GM23248 (cell line): ENCODE results near the gene CTNNBIP1. TPM values are rescaled to one million over a fixed set of nuclear protein-coding genes. Genes with fewer than 3 reads are reported as not detected.
"Not testable (repeated sequence)": the region's sequence is repeated elsewhere in the genome, so short reads cannot be mapped to it uniquely, and the experiment has no call there.

Experiments used
- DNase-seq: peaks from one replicate; pipeline ENCODE4 v3.0.0-alpha.2; 2015
- H2AFZ ChIP-seq: fragments of 200-600 bp; sonication (generic); 2 replicates; pipeline ENCODE4 v1.6.1; 2016; ENCODE audit warnings: antibody characterized with exemption
- H3F3A ChIP-seq: fragments of 200-600 bp; sonication (generic); 2 replicates; pipeline ENCODE4 v1.6.1; 2016; ENCODE audit warnings: mild to moderate bottlenecking, antibody characterized with exemption, mixed run types; ENCODE audit not compliant: insufficient read depth
- H3K27ac ChIP-seq: fragments of 200-600 bp; sonication (generic); 2 replicates; pipeline ENCODE4 v1.5.1; 2016; ENCODE audit warnings: mild to moderate bottlenecking
- H3K27me3 ChIP-seq: fragments of 200-600 bp; sonication (generic); replicated peaks from 2 replicates; pipeline ENCODE4 v1.6.1; 2016; ENCODE audit warnings: mild to moderate bottlenecking; ENCODE audit not compliant: insufficient read depth
- H3K36me3 ChIP-seq: fragments of 200-600 bp; sonication (generic); 2 replicates; pipeline ENCODE4 v1.6.1; 2016; ENCODE audit warnings: low read depth, mild to moderate bottlenecking
- H3K4me1 ChIP-seq: fragments of 200-600 bp; sonication (generic); 2 replicates; pipeline ENCODE4 v1.6.1; 2016; ENCODE audit warnings: mild to moderate bottlenecking; ENCODE audit not compliant: insufficient read depth
- H3K4me2 ChIP-seq: fragments of 200-600 bp; sonication (generic); one replicate; pipeline ENCODE4 v1.6.1; 2016; ENCODE audit warnings: mild to moderate bottlenecking; ENCODE audit not compliant: unreplicated experiment
- H3K4me3 ChIP-seq: fragments of 200-600 bp; sonication (generic); 2 replicates; pipeline ENCODE4 v1.5.1; 2016; ENCODE audit warnings: mild to moderate bottlenecking
- H3K79me2 ChIP-seq: fragments of 200-600 bp; sonication (generic); 2 replicates; pipeline ENCODE4 v1.6.1; 2016; ENCODE audit warnings: mild to moderate bottlenecking; ENCODE audit not compliant: insufficient read depth
- H3K9ac ChIP-seq: fragments of 200-600 bp; sonication (generic); 2 replicates; pipeline ENCODE4 v1.6.1; 2016; ENCODE audit warnings: mild to moderate bottlenecking
- H3K9me2 ChIP-seq: fragments of 200-600 bp; sonication (generic); 2 replicates; pipeline ENCODE4 v1.6.1; 2016; ENCODE audit warnings: mixed run types, mild to moderate bottlenecking, moderate library complexity; ENCODE audit not compliant: insufficient read depth
- H3K9me3 ChIP-seq: fragments of 200-600 bp; sonication (generic); one replicate; pipeline ENCODE4 v1.6.1; 2017; ENCODE audit warnings: low read depth
- H4K20me1 ChIP-seq: fragments of 200-600 bp; sonication (generic); 2 replicates; pipeline ENCODE4 v1.6.0; 2016; ENCODE audit not compliant: insufficient read depth
- EZH2 ChIP-seq: fragments of 200-600 bp; sonication (generic); IDR thresholded peaks from 2 replicates; pipeline ENCODE4 v1.6.1; 2018; ENCODE audit warnings: antibody characterized with exemption, mild to moderate bottlenecking; ENCODE audit not compliant: insufficient read depth, poor library complexity, severe bottlenecking
- EZH2phosphoT487 ChIP-seq: fragments of 200-600 bp; sonication (generic); IDR thresholded peaks from 2 replicates; pipeline ENCODE4 v1.6.1; 2018; ENCODE audit warnings: antibody characterized with exemption, moderate library complexity, mild to moderate bottlenecking, low read depth; ENCODE audit not compliant: insufficient read depth
- WGBS, 2 experiments: methylation state at CpG; one replicate each; pipeline ENCODE4 v1.1.6; 2015 to 2017; ENCODE audit warnings: low lambda C conversion rate in 2 of 2, low coverage in 1 of 2; ENCODE audit errors: missing lambda C conversion rate in 2 of 2; 5-methylcytosine and 5-hydroxymethylcytosine counted together
- in situ Hi-C: fragments of 300-500 bp; cut with MboI; formaldehyde crosslinking; loops from 2 replicates; pipeline ENCODE4 v1.15.0; 2020
- polyA plus RNA-seq: library from polyadenylated mRNA; unstranded; fragments of >200 nt; fragmentation: Nextera tagmentation; extraction: Ambion mirVana; gene quantifications from 2 replicates; pipeline ENCODE4 v1.2.1, GENCODE V29; 2016
- total RNA-seq: library from RNA; depleted of rRNA; stranded (reverse); fragments of >200 nt; shearing (Covaris generic); gene quantifications from 2 replicates; pipeline ENCODE4 v1.2.3, GENCODE V29; 2014

CTNNBIP1 gene
- total and polyA plus RNA-seq, 2 experiments from 2014 or later: 22.2 to 31.0 TPM

DNA sequence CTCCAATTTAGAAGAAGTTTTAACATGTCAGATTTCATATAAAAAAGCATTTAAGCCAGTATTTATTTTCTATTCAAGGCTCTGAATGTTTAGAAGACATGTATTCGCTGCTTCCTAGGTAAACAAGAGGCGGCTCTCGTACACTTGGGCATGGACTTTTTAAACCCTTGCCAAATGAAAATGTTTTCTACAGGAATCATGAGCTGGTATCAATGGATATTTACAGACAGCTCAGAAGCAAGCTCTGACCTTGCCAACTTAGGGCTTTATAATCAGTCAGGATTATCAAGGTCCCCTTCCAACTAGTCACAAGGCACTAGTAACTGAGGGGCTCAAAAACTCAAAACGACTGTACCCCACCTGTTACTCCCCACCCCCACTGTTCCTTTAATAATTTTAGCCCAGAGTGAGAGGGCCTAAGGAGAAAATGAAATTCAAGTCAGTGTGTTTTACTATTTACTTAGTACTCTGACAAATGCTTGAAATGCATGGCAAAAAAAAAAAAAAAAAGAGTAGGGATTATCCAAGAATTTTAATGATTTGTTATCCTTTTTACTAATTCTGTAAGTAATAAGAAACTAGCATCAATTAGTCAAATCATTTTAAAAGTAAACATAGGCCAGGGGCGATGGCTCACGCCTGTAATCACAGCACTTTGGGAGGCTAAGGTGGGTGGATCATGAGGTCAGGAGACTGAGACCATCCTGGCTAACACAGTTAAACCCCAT lies 98.7 kb downstream of the CTNNBIP1 start:
- Histone ChIP-seq H3K36me3 (no peaks in the 10 kb centered on the region), H3K27me3 (no peaks in the 10 kb centered on the region), H3K4me3 (no peak overlapping the region), H3K4me1 (no peaks in the 10 kb centered on the region), H3K9me2 (no peaks in the 10 kb centered on the region), H3K79me2 (peaks cover 98% of the 10 kb centered on the region), H3K27ac (no peak overlapping the region), H3F3A (no peaks in the 10 kb centered on the region), H3K4me2 (no peak overlapping the region), H4K20me1 (peaks cover 10% of the 10 kb centered on the region; the same call in 1 of the 2 replicates), H2AFZ (no peak overlapping the region), H3K9ac (no peak overlapping the region), H3K9me3 (no peaks in the 10 kb centered on the region)
- no peak for DNase-seq
- TF ChIP-seq EZH2phosphoT487: no peak
- TF ChIP-seq EZH2: no peak
- in situ Hi-C loops: no loop called here
- 94 to 97% methylated on average over 6 of the region's 6 CpGs for WGBS, 2 experiments

DNA sequence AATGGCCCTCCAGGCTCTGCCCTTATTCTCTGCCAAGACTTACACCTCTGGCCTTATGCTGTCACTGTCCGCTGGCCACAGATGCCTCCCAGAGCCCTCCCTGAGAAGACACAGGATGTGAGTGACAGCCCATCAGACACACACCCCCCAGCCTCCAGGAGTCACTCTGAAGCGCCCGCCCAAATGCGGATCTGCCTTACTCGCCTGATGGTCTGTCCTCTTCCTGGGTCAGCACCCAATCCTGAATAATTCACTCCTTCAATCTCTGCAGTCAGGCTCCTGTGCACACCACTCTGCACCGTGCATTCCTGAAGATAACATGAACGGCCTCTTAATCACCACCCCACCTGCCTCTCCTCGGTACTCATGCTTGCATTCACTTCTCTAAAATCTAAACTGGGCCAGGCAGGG lies 101.0 kb downstream of the CTNNBIP1 start:
- Histone ChIP-seq H3K4me1 (no peaks in the 10 kb centered on the region), H3F3A (no peaks in the 10 kb centered on the region), H3K27ac (no peak overlapping the region), H3K9me3 (no peaks in the 10 kb centered on the region), H3K9me2 (no peaks in the 10 kb centered on the region), H3K27me3 (no peaks in the 10 kb centered on the region), H3K4me3 (no peak overlapping the region), H3K79me2 (peaks cover 98% of the 10 kb centered on the region), H3K9ac (no peak overlapping the region), H3K36me3 (no peaks in the 10 kb centered on the region), H2AFZ (no peak overlapping the region), H3K4me2 (no peak overlapping the region), H4K20me1 (peaks cover 7% of the 10 kb centered on the region; the same call in 1 of the 2 replicates)
- in situ Hi-C loops: no loop called here
- TF ChIP-seq EZH2 (no peak), EZH2phosphoT487 (no peak)
- WGBS, 2 experiments: 92 to 94% methylated on average over 8 of the region's 8 CpGs
- DNase-seq: no peak

DNA sequence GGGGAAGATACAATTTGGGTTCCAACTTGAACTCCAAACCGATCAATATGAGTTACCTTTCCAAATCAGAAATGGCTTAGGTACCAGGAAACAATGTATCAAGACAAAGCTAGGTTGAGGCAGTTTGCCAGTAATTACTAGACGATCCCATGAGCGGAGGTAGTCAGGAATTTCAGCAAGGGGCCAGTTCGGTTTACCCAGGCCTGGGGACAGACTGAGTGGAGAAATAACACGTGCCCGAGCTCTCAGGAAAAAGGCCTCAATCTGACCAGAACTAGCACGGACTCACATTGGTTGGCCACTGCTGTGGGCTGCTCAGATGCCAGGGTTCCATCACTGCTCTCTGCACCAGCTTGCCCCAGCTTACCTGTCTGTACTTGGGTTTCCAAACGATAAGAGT lies 101.6 kb downstream of the CTNNBIP1 start:
- Histone ChIP-seq H3K36me3 (no peaks in the 10 kb centered on the region), H3K79me2 (peaks cover 98% of the 10 kb centered on the region), H3K4me1 (no peaks in the 10 kb centered on the region), H4K20me1 (peaks cover 7% of the 10 kb centered on the region; the same call in 1 of the 2 replicates), H3K27ac (no peak overlapping the region), H3K27me3 (no peaks in the 10 kb centered on the region), H3K4me2 (no peak overlapping the region), H3K4me3 (no peak overlapping the region), H3K9ac (no peak overlapping the region), H3K9me3 (no peaks in the 10 kb centered on the region), H3F3A (no peaks in the 10 kb centered on the region), H3K9me2 (no peaks in the 10 kb centered on the region), H2AFZ (no peak overlapping the region)
- WGBS, 2 experiments: 94% methylated on average over 8 of the region's 8 CpGs
- in situ Hi-C loops: no loop called here
- DNase-seq: no peak
- TF ChIP-seq EZH2phosphoT487: no peak
- no peak for TF ChIP-seq EZH2

DNA sequence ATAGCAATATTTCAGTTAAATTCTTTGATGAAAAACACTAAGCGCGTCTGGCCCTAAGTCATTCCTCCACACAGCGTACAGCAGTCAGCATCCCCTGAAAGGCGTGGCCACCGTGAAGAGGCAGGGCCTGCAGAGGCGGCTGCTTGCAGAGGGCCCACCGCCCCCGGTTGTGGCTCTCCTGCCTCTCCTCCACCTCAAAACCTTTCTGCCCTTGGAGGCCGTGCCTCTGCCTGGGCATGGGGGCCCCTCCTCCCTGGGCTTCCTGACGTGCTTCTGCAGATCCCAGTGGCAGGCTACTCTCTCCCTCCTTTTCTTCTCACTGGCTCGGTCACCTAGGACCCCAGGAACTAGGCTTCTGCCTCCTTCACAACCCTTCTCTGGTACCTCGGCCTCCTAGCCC lies 102.5 kb downstream of the CTNNBIP1 start:
- H3K36me3 ChIP-seq: no peaks in the 10 kb centered on the region
- no peaks in the 10 kb centered on the region for H3K9me3 ChIP-seq
- no peak overlapping the region for H3K4me2 ChIP-seq
- peaks cover 98% of the 10 kb centered on the region for H3K79me2 ChIP-seq
- H3K9me2 ChIP-seq: no peaks in the 10 kb centered on the region
- no peak overlapping the region for H3K4me3 ChIP-seq
- in situ Hi-C loops: no loop called here
- TF ChIP-seq EZH2phosphoT487 (no peak), EZH2 (no peak)
- H4K20me1 ChIP-seq: peaks cover 7% of the 10 kb centered on the region; the same call in 1 of the 2 replicates
- no peaks in the 10 kb centered on the region for H3K4me1 ChIP-seq
- H3K27ac ChIP-seq: no peak overlapping the region
- no peaks in the 10 kb centered on the region for H3K27me3 ChIP-seq
- no peak overlapping the region for H2AFZ ChIP-seq
- H3F3A ChIP-seq: no peaks in the 10 kb centered on the region
- WGBS, 2 experiments: 85 to 91% methylated on average over 12 of the region's 12 CpGs
- H3K9ac ChIP-seq: no peak overlapping the region
- DNase-seq: no peak

DNA sequence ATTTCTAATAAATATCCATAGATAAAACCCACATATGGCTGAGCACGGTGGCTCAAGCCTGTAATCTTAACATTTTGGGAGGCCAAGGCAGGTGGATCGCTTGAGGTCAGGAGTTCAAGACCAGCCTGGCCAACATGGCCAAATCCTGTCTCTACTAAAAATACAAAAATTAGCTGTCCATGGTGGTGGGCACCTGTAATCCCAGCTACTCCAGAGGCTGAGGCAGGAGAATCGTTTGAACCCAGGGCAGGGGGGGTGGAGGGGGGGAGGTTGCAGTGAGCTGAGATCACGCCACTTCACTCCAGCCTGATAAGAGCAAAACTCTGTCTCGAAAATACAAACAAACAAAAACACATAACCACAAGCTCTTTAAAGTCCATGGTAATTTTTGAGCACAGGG lies 104.1 kb downstream of the CTNNBIP1 start:
- H3K4me3 ChIP-seq, H3K36me3 ChIP-seq, H3K9ac ChIP-seq, H3K9me3 ChIP-seq, in situ Hi-C loops, DNase-seq, H4K20me1 ChIP-seq, H3K4me1 ChIP-seq, H3F3A ChIP-seq, H3K27me3 ChIP-seq, H2AFZ ChIP-seq, H3K9me2 ChIP-seq, H3K27ac ChIP-seq, H3K4me2 ChIP-seq: not testable (repeated sequence)
- H3K79me2 ChIP-seq: peaks cover 98% of the 10 kb centered on the region
- 93 to 94% methylated on average over 5 of the region's 5 CpGs for WGBS, 2 experiments
